ENCODE results near the gene SERTM2.
"Not testable (repeated sequence)": the region's sequence is repeated elsewhere in the genome, so short reads cannot be mapped to it uniquely, and the experiment has no call there.

SERTM2 gene

DNA sequence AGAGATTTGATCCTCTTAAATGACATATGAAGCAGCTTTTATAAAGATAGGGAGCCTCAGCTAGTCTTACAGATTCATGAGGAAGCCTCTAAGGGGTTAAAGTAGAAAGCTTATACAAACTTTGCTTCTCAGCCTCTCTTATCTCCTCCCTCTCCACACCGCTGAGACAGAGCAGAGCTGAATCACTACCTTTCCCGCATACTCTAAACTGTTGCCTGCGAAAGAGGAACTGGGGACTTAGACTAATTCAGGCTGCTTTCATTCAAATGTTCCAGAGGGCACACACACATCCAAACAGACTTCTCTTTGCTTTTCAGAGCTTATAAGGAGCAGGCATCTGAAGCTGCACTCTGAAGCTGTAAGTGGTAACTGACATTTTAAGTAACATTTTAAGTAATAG lies at the start of gene SERTM2:
SERTM2 (plus strand) TSS at position 169 of the 400 bp plus-strand sequence. CDS start 7,213 bp downstream, outside the sequence.
- no peak for DNase-seq

DNA sequence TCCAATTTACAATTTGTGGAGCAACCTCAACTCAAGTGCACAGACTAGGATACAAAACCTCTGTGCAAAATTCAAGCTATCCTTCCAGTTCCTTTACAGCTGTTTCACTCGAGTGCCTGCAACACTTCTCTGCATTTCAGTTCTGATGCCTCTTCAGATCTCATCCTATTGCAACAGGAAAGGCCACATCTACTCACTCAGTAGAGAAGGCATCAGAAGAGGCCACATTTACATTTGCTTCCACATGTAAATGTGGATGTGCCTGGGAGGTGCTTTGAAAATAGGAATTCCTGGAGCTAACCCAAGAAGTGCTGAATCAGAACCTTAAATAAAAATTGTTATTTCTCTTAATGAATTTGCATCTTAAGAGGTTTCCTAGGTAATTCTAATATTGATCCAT lies 45.8 kb upstream of the SERTM2 start:
- no peak for DNase-seq

DNA sequence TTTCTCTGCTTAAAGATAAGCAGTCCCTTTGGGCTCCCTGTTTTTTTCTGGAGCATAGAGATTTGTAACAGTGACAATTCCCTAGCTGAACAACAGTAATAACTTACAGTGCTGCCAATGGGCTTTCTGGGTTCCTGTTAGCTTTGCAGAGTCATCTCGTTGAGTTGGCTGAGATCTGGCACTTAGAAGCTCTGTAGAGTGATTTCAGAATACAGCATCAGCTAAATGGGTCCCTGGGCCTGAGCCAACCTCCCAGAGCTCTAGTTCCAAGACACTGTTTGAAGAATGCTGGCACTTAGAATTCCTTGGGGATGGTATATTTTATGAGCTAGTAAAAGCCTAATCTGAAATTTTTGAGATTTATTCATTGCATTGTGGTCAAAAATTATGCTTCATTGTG lies 43.5 kb upstream of the SERTM2 start:
- DNase-seq, result no peak

DNA sequence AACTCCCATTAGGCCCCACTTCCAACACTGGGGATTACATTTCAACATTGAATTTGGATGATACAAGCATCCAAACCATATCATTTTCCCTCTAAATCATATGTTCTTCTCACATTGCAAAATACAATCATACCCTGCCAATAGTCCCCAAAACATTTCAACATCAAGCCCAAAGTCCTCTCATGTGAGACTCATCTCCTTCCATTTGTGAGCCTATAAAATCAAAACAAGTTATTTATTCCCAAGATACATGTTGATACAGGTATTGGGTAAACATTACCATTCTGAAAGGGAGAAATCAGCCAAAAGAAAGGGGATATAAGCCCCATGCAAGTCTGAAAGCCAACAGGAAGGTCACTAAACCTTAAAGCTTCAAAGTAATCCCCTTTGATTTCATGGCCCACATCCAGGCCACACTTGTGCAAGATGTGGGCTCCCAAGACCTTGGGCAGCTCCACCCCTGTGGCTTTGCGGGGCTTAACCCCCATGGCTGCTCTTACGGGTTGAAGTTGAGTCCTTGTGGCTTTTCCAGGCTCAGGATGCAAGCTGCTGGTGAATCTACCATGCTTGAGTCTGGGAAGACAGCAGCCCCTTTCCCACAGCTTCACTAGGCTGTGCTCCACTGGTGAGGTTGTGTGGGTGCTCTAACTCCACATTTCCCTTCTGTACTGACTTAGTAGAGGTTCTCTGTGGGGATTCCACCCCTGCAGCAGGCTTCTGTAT lies 40.6 kb upstream of the SERTM2 start:
- no peak for DNase-seq

DNA sequence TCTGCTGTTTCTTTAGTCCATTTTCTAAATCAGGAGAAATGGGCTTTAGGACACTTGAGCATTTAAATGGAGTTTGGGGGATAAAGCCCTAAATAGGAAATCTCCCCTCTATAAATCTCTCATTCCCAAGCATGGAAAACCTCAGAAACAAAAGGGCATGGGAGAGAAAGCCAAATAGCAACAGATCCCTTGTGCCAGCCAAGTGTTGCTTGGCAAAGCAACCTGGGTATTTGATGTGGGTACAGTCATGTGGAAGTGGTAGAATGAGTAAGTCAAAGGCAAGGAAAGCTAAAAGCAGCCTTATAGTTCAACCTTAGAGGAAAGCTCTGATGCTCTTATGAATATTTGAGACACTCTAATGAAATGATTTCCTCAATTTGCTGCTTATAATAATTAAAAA lies 29.5 kb upstream of the SERTM2 start:
- no peak for DNase-seq

DNA sequence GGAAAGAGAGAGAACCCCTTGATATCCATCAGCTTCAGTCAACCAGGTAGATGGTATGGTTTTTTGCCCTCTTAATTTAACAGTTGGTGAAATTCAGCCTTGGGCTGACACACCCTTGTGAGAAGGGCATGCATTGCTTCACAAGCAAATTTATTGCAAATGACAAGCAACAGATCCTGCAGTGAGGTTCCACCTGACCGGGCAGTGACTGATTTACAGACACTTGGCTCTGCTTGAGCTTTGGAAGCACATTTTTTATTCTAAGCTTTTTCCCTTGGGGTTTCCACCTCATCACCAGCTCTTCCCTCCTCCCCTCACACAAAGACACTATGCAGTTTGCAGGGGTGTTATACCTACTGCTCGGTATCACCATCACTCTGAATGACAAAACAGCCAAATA lies 28.3 kb upstream of the SERTM2 start:
- DNase-seq, result no peak

DNA sequence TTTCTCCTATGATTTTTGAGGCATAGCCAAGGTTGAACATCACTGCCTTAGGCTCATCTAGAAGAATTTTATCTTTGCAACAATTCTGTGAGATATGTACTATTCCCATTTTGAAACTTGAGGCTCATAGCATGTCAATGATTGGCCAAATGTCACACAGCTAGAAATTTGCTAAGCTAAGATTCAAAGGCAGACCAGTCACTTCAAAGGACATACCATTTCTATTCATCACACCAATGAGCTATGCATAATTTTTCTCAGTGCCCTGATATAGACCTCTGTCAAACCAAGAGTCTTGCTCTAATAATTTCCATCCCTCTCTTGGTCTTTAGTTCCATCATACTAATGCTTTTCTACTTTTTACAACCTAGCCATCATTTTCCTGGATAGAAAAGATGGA lies 27.6 kb upstream of the SERTM2 start:
- no peak for DNase-seq

DNA sequence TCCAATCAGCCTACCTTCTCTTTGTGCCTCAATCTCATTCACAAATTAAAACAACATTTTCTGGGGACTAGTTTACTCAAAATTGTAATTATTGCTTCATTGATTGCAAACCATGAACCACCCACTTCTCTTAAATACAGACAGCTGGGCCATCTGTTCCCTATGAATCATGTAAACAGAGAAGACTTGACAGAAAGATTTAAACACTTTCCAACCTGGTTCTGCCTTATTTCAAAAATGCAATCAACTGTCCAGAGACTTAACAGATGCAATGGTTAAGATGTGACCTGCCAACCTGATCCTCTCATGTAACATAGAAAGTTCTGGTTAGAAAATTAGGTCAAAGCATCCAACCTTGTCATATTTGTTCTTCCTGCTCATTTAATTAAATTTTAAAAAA lies 20.8 kb upstream of the SERTM2 start:
- no peak for DNase-seq

DNA sequence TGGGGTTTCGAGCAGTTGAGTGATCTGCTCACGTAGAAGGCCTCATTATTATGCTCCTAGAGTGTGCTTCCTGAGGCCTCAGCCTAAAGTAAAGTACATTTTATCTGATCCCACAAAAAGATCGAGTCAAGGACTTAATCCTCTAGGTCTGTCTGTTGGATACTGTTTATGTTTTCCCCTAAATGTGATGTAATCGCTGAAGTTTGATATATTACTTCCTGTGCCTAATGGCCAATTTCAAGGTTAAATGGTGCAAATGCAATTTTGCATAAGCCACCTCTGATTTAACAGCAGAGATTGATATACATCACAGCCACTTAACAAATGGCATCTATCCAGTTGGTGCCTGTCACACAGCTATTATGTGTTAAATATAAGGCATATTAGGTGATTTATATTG lies 19.4 kb upstream of the SERTM2 start:
- no peak for DNase-seq

DNA sequence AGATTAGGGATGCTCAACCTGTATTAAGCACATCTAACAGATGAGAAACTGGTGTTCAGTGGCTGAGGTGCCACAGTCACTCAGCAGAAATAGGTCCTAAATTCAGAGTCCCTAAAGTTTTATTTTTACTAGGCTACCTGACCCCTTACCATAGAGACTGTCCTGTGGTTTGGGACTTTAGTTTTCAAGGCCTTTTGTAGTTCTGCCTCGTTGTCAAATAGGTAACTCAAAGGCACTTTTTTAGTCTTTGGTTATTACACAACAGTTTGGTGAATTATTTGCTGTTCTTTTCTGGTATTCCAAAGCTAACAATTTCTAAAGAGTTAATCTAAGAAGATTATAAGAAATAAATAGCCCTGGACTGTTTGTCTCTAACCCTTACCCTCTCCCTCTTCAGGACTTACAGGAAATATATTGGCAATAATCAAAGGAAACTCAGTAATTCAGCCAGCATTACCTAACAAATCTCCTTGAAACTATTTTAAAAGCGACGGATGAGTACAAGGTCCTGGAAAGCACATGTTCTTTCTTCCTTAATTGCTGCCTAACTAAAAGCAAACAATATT lies 12.8 kb upstream of the SERTM2 start:
- no peak for DNase-seq

DNA sequence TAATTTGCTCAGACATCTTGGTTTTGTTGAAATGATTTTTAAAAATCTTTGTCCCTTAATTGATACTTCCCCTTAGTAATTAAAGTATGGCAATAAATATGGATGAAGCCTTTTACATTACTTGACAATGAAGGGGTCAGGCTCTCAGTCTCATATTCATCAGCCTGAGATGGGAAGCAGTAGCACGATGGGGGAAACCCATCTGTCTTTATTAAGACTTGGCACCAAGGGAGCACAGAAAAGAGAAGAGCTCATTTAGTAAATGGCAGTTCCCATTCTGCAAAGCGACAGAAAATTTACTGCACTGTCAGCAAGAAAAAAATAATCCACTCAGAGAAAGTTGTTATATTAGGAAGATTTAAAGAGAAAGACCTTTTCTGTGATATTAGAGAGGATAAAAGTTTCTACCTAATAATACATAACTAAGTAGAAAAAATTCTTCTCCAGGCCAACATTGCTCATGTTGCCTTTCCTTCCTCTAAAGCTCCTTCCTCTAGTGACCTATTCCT lies 7.9 kb upstream of the SERTM2 start:
- DNase-seq, result no peak

DNA sequence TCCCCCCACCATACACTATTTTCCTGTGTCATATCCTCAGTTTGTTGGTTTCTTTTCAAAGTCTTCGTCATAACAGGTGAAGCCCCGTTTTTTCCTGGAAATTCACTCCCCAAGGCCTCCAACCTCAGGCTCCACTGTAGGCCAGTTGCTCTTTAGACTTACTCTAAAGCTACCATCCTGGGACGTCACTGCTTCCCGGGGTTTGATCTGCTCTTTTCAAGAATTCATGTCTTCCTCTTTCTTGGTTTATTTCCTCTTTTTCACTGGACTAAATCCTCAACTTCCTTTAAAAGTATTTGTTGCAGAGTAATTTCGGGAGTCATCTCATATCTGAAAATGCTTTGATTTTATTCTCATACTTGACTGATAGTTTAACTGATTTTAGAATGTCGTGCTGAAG lies 6.5 kb upstream of the SERTM2 start:
- DNase-seq, result no peak

DNA sequence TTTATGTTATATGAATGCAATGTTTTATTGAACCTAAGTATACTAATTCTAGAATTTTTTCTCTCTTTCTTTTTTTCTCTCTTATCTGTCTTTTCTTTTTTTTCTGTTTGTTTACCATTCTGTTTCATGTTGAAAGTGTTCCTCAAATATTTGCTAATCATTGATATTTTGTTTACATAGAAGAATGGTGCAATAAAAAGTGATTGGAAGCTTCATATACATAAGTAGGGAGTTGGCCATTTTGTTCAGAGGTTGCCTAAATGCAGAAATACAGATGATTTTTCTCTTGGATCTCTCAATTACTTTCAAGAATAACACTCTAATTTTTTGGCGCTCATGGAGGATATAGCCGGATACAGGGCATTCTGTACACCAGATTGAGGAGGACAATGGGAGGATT lies 5.7 kb upstream of the SERTM2 start:
- no peak for DNase-seq

DNA sequence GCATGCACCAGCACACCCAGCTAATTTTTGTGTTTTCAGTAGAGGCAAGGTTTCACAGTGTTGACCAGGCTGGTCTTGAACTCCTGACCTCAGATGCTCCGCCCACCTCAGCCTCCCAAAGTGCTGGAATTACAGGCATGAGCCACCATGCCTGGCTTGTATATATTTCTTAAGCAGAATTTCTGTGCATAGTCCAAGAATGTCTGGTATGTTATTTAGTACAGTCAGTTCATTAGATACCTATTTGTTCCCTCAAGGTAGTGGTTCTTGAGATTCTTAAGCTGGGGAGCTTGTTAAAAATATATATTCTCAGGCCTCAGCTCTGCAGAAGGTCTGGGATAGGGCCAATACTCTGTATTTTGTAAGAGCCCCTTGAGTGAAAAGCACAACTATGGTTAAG lies 4.6 kb upstream of the SERTM2 start:
- no peak for DNase-seq

DNA sequence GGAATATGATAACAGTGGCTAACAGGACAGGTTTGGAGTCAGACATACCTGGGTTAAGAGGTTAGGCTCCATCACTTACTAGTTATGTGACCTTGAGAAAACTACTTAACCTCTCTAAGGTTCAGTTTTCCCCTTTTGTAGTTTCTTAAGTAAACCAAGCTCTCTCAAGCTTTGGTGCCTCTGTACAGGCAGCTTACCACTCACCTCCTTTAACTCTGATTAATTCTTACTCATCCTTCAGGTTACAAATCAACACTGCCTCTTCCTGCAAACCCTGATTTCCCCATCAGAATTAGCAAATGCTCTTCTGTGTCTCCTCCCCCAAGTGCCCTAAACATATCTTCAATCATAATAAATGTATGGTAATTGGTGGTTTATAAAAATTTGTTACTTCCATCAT lies 3.5 kb upstream of the SERTM2 start:
- DNase-seq, result no peak

DNA sequence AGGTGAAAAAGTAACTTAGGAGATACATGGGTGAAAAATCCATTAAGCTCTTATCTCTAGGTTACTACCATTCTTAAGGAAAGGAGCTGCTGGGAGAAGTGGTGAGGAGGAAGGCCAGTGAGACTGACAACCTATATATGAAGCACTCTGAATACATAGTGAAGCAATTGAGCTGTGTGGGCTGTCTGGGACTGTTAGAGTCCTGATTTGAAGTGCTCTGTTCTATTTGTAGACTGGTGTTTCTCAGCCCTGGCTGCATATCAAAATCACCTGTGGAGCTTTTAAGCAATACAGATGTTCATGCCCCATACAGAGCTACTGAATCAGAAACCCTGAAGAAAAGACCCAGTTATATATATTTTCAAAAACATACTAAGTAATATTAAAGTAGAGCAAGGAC lies 3.9 kb downstream of the SERTM2 start:
- DNase-seq, result no peak

DNA sequence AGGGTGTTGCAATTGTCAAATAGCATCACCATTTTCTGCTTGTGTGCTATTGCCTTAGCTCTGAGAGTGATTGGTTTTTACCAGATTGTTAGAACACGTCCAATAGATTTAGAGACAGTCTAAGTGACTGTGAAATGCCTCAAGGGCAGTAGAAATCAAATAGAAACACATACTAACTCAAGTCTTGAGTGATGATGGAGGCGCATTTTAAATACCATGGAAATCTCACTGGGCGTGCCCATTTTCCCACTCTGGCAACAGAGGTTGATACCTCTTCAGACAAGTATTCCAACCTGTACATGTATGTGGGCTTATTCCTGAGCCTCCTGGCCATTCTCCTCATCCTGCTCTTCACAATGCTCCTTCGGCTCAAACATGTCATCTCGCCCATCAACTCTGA lies 7.2 kb downstream of the SERTM2 start:
- DNase-seq, result no peak

DNA sequence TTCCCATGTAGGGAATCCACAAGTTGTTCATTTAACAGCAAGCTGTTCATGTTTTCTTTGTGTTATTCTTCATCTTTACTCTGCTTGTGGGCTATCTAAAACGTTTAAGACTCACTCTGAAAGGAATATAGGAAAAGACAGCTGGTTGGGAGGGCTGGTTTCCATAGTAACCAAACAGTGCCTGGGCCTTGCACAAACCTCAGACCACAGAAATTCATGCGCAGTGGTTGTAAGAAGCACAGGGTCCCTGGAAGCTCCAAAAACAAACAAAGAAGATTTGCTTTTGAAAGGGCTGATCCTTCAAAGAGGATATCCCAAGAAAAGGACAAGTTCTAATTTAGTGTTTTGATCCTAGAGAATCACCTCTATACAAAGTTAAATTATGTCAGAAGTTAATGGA lies 7.8 kb downstream of the SERTM2 start:
- DNase-seq, result no peak

DNA sequence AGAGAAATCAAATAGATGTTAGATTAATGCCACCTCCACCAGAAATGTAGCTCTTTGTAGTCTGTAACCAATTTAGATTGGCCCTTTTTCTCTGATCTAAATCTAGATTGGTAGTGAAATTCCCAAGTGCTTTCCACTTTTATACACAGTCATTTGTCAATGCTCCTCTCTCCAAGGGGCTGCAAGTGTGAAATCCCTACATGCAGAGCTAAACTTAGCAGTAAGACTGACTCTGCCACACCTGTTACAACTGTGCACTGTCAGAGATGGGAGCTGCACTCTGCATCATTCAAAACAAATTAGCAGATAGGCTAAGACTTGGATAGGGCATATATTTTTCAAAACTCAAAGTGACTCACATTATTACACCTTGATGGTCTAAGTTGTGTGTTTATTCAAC lies 9.1 kb downstream of the SERTM2 start:
- no peak for DNase-seq

DNA sequence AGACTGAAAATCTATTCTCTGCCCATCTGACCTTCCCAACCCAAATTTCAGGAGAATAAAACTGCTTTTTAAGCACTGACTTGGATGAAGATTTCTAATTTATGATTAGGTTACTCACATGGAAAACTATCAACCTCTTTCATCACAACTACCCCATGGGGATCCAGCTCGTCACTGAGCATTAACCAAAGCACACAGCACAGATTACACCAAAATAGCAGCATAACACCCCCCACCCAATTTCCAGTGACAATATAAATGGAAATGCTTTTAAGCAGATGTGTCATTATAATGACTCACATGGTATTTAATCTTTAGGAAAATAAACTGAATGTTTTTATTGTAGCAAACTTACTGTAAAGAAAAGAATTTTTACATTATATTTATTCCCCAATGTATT lies 9.7 kb downstream of the SERTM2 start:
- DNase-seq, result no peak

DNA sequence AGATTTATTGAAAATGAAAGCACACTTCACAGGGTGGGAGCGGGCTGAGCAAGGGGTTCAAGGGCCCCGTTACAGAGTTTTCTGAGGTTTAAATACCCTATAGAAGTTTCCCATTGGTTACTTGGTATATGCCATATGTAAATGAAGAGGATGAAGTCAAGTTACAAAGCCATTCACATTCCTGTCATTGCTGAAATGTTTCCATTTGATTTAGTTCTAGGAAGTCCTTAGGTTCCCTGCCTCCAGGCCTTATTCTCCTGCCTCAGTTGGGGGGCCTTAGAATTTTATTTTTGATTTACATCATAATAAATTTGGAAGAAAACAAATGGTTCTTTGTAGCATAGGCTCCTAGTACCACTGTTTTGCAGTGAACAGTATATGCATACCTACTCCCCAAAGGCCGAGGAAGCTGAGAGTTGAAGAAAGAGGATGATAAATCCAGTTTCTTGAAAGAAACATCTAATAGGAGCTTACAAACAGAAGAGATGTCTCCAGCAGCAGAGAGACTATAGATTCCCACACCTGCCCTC lies 31.8 kb downstream of the SERTM2 start:
- DNase-seq, result no peak

DNA sequence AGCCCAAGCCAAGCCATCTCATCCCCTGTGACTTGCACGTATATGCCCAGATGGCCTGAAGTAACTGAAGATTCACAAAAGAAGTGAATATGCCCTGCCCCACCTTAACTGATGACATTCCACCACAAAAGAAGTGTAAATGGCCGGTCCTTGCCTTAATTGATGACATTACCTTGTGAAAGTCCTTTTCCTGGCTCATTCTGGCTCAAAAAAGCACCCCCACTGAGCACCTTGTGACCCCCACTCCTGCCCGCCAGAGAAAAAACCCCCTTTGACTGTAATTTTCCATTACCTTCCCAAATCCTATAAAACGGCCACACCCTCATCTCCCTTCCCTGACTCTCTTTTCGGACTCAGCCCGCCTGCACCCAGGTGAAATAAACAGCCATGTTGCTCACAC lies 37.8 kb downstream of the SERTM2 start:
- not testable (repeated sequence) for DNase-seq

DNA sequence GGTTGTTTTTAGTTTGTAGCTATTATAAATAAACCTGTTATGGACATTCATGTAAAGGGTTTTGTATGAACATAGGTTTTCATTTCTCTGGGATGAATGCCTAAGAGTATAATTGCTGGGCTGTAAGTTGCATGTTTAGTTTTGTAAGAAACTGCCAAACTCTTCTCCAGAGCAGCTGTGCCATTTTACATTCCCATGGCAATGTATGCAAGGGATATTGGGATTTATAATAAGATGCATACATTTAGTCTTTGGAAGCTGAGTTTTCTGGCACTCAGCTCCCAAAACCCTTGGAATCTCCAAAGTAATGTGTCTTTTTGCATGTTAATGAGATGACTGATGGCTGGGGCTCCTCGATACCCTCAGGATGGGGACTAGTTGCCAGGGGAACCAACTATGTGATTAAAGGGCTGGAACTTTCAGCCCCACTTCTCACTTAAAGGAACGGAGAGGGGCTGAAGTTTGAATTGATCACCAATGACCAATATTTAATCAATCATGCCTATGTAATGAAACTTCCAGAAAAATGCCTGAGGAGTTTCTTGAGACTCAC lies 44.0 kb downstream of the SERTM2 start:
- DNase-seq, result no peak

DNA sequence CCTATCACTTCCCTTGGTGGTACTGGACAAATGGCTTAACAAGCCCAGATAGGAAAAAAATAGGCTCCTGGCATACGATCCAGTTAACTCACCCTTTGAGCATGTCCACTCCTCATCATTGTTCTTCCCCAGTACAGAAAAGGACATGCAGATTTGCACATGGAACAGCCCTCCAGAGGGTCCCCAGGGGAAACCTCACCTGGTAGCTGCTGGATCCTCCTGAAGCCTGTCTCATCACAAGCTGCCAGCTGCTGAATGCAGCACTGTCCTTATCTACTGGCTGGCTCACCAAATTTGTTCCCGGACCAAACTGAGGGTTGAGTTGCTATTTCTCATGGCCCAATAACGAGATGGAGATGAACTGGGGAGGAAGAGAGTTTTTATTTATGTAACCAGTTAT lies 49.4 kb downstream of the SERTM2 start:
- DNase-seq, result no peak

All from activated CD4-positive, alpha-beta T cell treated with anti-CD3 and anti-CD28 coated beads for 4 hours (primary cell).